ENCODE data around the gene GJC1. TPM values are rescaled to one million over a fixed set of nuclear protein-coding genes. Genes with fewer than 3 reads are reported as not detected.

The GJC1 gene
- total RNA-seq, 1 experiment from 2014 or later, result 119 TPM

GRCh38 chr17:44807817-44808155 is 22.3 kb downstream of the GJC1 start:
- H3K79me1 ChIP-seq (ENCODE audit: insufficient read depth, low read depth, low read length, poor library complexity, severe bottlenecking), result peaks cover 3% of the 10 kb centered on the region
- no peak overlapping the region for H3K27ac ChIP-seq (ENCODE audit: insufficient read length, low read depth, low read length)
- H3K14ac ChIP-seq (ENCODE audit: insufficient read depth, low read length), result no peak overlapping the region
- H3K9me3 ChIP-seq (ENCODE audit: control insufficient read depth, low read depth, low read length), result no peaks in the 10 kb centered on the region
- H2AK5ac ChIP-seq (ENCODE audit: insufficient read length, low read length), result no peak overlapping the region
- H4K5ac ChIP-seq (ENCODE audit: insufficient read length, low read depth, low read length), result no peak overlapping the region
- no peak overlapping the region for H2BK20ac ChIP-seq (ENCODE audit: low read depth, low read length, poor library complexity, severe bottlenecking)
- H3T11ph ChIP-seq (ENCODE audit: low read length), result no peak overlapping the region
- no CpG with 5 or more reads among the region's 3 CpGs for WGBS (ENCODE audit: extremely low coverage, insufficient read length, low lambda C conversion rate)
- H3K23me2 ChIP-seq (ENCODE audit: insufficient read length, low read depth, low read length, poor library complexity, severe bottlenecking), result no peaks in the 10 kb centered on the region
- H3K18ac ChIP-seq (ENCODE audit: insufficient read length, low read depth, low read length), result no peak overlapping the region
- no peak overlapping the region for H2BK12ac ChIP-seq (ENCODE audit: insufficient read length, low read depth, low read length)
- Mint-ChIP-seq H3K9me3 (no peaks in the 10 kb centered on the region), H3K27me3 (ENCODE audit: low read depth) (no peaks in the 10 kb centered on the region), H3K4me1 (peaks cover 3 to 7% of the 10 kb centered on the region in 2 experiments; a peak in 3 of 4 replicates), H3K27ac (no peak overlapping the region), H3K4me3 (no peak overlapping the region), H3K36me3 (ENCODE audit: insufficient read depth in 1 of 3, low read depth in 3 of 3) (peaks cover 32 to 60% (median 49%) of the 10 kb centered on the region in 3 experiments)
- H4K91ac ChIP-seq (ENCODE audit: insufficient read length, low read depth, low read length), result no peak overlapping the region
- H3K4me1 ChIP-seq (ENCODE audit: insufficient read depth, low read length), result no peaks in the 10 kb centered on the region
- H2BK5ac ChIP-seq (ENCODE audit: insufficient read length, low read length), result no peak overlapping the region
- H2BK15ac ChIP-seq (ENCODE audit: low read depth, low read length), result no peak overlapping the region
- H3K4me2 ChIP-seq (ENCODE audit: insufficient read depth, insufficient read length, low read length), result no peak overlapping the region
- H3K9ac ChIP-seq (ENCODE audit: extremely low read depth, insufficient read length, low read length), result no peak overlapping the region
- H4K20me1 ChIP-seq (ENCODE audit: control insufficient read depth, insufficient read depth, insufficient read length), result no peaks in the 10 kb centered on the region
- H3K56ac ChIP-seq (ENCODE audit: insufficient read length, low read depth, low read length), result no peak overlapping the region
- no peak overlapping the region for H3K23ac ChIP-seq (ENCODE audit: insufficient read length, low read depth, low read length)
- no peak for TF ChIP-seq CTCF (conservative IDR thresholded peaks at IDR 0.05)
- H3K79me2 ChIP-seq (ENCODE audit: insufficient read depth, low read length), result peaks cover 17% of the 10 kb centered on the region; the same call in 1 of the 2 replicates
- DNase-seq, result no peak
- no peak overlapping the region for H4K8ac ChIP-seq (replicated peaks; ENCODE audit: insufficient read length, low read depth, low read length)
- no peak overlapping the region for H2AFZ ChIP-seq (ENCODE audit: low read length)
- no peak overlapping the region for H3K4ac ChIP-seq (ENCODE audit: low read depth, low read length)
- H3K27me3 ChIP-seq (ENCODE audit: insufficient read depth, low read length), result no peaks in the 10 kb centered on the region
- no peak overlapping the region for H2BK120ac ChIP-seq (ENCODE audit: low read depth, low read length, poor library complexity, severe bottlenecking)
